Activated B cell treated with CpG ODN at 0.5 μM for 24 hours (primary cell): Measurements from ENCODE around the gene CFAP99. TPM values are rescaled to one million over a fixed set of nuclear protein-coding genes. Genes with fewer than 3 reads are reported as not detected.

Source experiments
- ATAC-seq: fragments of 200-7000 bp; cut with Tn5 transposase; one replicate; pipeline ENCODE4 v1.10.0; 2021; ENCODE audit warnings: low read depth, mild to moderate bottlenecking, moderate library complexity
- CTCF ChIA-PET: fragments of 350-600 bp; sonication (Branson Sonifier 250); formaldehyde crosslinking; loops from one replicate; lab custom pipeline; 2021; ENCODE audit warnings: antibody characterized with exemption; lab: Charles Lee
- POLR2A ChIA-PET: fragments of 350-600 bp; sonication (Branson Sonifier 250); formaldehyde crosslinking; loops from one replicate; lab custom pipeline; 2021; ENCODE audit warnings: antibody characterized with exemption; lab: Charles Lee
- DNase-seq: peaks from one replicate; pipeline ENCODE4 v3.0.0; 2022
- H3K27ac Mint-ChIP-seq: one replicate; pipeline ENCODE4 v1.8.0; 2020; ENCODE audit warnings: mixed read lengths
- H3K27me3 Mint-ChIP-seq: one replicate; pipeline ENCODE4 v1.8.0; 2021; ENCODE audit warnings: mixed read lengths
- H3K36me3 Mint-ChIP-seq: one replicate; pipeline ENCODE4 v1.8.0; 2021; ENCODE audit warnings: low read depth, mixed read lengths
- H3K4me1 Mint-ChIP-seq: one replicate; pipeline ENCODE4 v1.8.0; 2021; ENCODE audit warnings: mixed read lengths
- H3K4me3 Mint-ChIP-seq: one replicate; pipeline ENCODE4 v1.8.0; 2020; ENCODE audit warnings: mild to moderate bottlenecking, mixed read lengths
- H3K9me3 Mint-ChIP-seq: one replicate; pipeline ENCODE4 v1.8.0; 2020; ENCODE audit warnings: mixed read lengths
- CTCF ChIP-seq: fragments of 200-600 bp; IDR thresholded peaks from one replicate; pipeline ENCODE4 v1.8.0; 2022; ENCODE audit warnings: antibody characterized with exemption, mild to moderate bottlenecking
- intact Hi-C: fragments of 100-400 bp; cut with micrococcal nuclease; formaldehyde crosslinking; loops from one replicate; pipeline ENCODE4 v1.15.1; 2024
- total RNA-seq: library from RNA; stranded (reverse); gene quantifications from 2 replicates; pipeline ENCODE4 v1.2.3, GENCODE V29; 2022

Gene CFAP99
- total RNA-seq, 1 donor from 2014 or later, result not detected

GRCh38 chr4:2390784-2391421 is 27.9 kb upstream of the CFAP99 start:
- Mint-ChIP-seq H3K36me3 (no peaks in the 10 kb centered on the region), H3K27me3 (peaks cover 5% of the 10 kb centered on the region), H3K4me3 (peak overlapping the region; percentile 66), H3K4me1 (peaks cover 32% of the 10 kb centered on the region), H3K9me3 (no peaks in the 10 kb centered on the region), H3K27ac (peak overlapping the region; percentile 37)
- no peak for DNase-seq
- ChIA-PET CTCF (no interaction called here), POLR2A (interaction anchor here (0.6 to 3.4 kb wide), 6 partner anchors 22 to 381 kb away, joined by 3 to 22 read pairs (median 6); partner anchors contain the start of gene MXD4)
- peak; percentile 56 for ATAC-seq
- intact Hi-C loops, result loop anchor here (2.0 to 5.0 kb wide), 2 partner anchors 22 to 109 kb away; no protein-coding TSS in a partner anchor
- TF ChIP-seq CTCF, result no peak

- DNase-seq (no peak), ATAC-seq (peak; percentile 72)
- TF ChIP-seq CTCF, result no peak
- Mint-ChIP-seq H3K9me3 (no peaks in the 10 kb centered on the region), H3K27ac (peak overlapping the region; percentile 73), H3K4me3 (peak overlapping the region; percentile 81), H3K36me3 (no peaks in the 10 kb centered on the region), H3K27me3 (peaks cover 11% of the 10 kb centered on the region), H3K4me1 (peaks cover 32% of the 10 kb centered on the region)
- ChIA-PET CTCF (interaction anchor here (1.3 to 1.8 kb wide), 2 partner anchors 9 to 174 kb away, joined by 4 read pairs; no protein-coding TSS in a partner anchor), POLR2A (interaction anchor here (0.6 to 3.4 kb wide), 3 partner anchors 19 to 31 kb away, joined by 3 to 22 read pairs (median 6); no protein-coding TSS in a partner anchor)
- intact Hi-C loops, result loop anchor here (5.0 kb wide), 1 partner anchor 111 kb away; no protein-coding TSS in a partner anchor
Observed at GRCh38 chr4:2393353-2394270, 25.1 kb upstream of the CFAP99 start.

GRCh38 chr4:2394528-2394927 is 24.2 kb upstream of the CFAP99 start:
- H3K4me1 Mint-ChIP-seq, result peaks cover 32% of the 10 kb centered on the region
- H3K27ac Mint-ChIP-seq, result no peak overlapping the region
- H3K27me3 Mint-ChIP-seq, result peaks cover 11% of the 10 kb centered on the region
- ChIA-PET CTCF (interaction anchor here (1.3 kb wide), 1 partner anchor 8 kb away, joined by 4 read pairs; no protein-coding TSS in a partner anchor), POLR2A (interaction anchor here (0.6 to 3.4 kb wide), 2 partner anchors 18 to 392 kb away, joined by 4 to 22 read pairs; no protein-coding TSS in a partner anchor)
- H3K4me3 Mint-ChIP-seq, result no peak overlapping the region
- TF ChIP-seq CTCF, result no peak
- ATAC-seq (no peak), DNase-seq (no peak)
- intact Hi-C loops, result loop anchor here (5.0 kb wide), 1 partner anchor 112 kb away; no protein-coding TSS in a partner anchor
- H3K36me3 Mint-ChIP-seq, result no peaks in the 10 kb centered on the region
- H3K9me3 Mint-ChIP-seq, result no peaks in the 10 kb centered on the region

GRCh38 chr4:2395038-2395437 is 23.7 kb upstream of the CFAP99 start:
- CTCF ChIA-PET, result no interaction called here
- POLR2A ChIA-PET, result no interaction called here
- H3K27ac Mint-ChIP-seq, result no peak overlapping the region

More at GRCh38 chr4:2395038-2395437, 23.7 kb upstream of the CFAP99 start:
- no peaks in the 10 kb centered on the region for H3K9me3 Mint-ChIP-seq
- no peak for TF ChIP-seq CTCF
- H3K4me1 Mint-ChIP-seq, result peaks cover 32% of the 10 kb centered on the region
- H3K4me3 Mint-ChIP-seq, result no peak overlapping the region
- no peak for DNase-seq
- no peaks in the 10 kb centered on the region for H3K36me3 Mint-ChIP-seq
- intact Hi-C loops, result no loop called here
- ATAC-seq, result no peak
- peaks cover 11% of the 10 kb centered on the region for H3K27me3 Mint-ChIP-seq
